Neural progenitor cell (in vitro differentiated cells): Measurements from ENCODE around the gene TRAM2.

Experiments used
- CTCF ChIP-seq: fragments of 200-600 bp; sonication (generic); IDR thresholded peaks from 2 replicates; pipeline ENCODE4 v1.5.1; 2017; ENCODE audit warnings: antibody characterized with exemption, mild to moderate bottlenecking
- EZH2 ChIP-seq: fragments of 200-600 bp; sonication (generic); IDR thresholded peaks from 2 replicates; pipeline ENCODE4 v1.6.1; 2017; ENCODE audit warnings: antibody characterized with exemption, mild to moderate bottlenecking, moderate library complexity

- TF ChIP-seq CTCF (no peak), EZH2 (no peak)
These were observed 54.2 kb downstream of the TRAM2 start for GRCh38 chr6:52522655-52523054.
